Fibroblast of pulmonary artery (primary cell): ENCODE data around the gene DNAJC17.

Experiments used
- DNase-seq: peaks from one replicate; pipeline ENCODE4 v3.0.0-alpha.2; 2010; ENCODE audit warnings: low read depth
- H3K4me3 ChIP-seq: replicated peaks from 2 replicates; pipeline ENCODE4 v1.5.1; 2011; ENCODE audit warnings: low read depth, mild to moderate bottlenecking, control low read depth, low read length, moderate library complexity
- TF ChIP-seq, protein P1 (sequence below): IDR thresholded peaks from 2 replicates; pipeline ENCODE4 v1.5.1; 2011; ENCODE audit warnings: mild to moderate bottlenecking, control low read depth, low read length, inconsistent platforms; ENCODE audit errors: missing control alignments

The DNAJC17 gene

DNA sequence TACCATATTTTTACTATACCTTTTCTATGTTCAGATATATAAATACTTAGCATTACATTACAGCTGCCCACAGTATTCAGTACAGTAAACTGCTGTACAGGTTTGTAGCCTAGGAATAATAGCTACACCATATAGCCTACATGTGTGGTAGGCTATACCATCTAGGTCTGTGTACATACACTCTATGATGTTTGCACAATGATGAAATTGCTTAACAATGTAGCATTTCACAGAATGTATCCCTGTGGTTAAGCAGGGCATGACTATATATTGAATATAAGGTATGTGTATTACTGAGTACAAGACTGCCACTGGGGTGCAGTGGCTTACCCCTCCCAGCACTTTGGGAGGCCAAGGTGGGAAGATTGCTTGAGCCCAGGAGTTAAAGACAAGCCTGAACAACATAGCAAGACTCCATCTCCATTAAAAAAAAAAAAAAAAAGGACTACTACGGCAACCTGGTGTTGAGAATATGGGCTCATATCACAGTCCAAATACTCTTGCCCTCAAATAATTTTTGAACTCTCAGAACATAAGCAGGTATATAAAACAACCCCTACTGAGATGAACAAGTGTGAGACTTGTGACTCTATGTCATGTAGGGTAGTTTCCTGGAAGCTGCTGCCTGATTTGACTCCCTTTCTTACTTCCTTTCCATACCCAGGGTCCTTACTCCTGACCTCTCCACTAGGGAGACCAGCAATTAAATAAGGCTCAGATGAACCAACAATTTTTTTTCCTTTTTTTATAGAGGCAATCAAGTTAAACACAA lies 16.5 kb upstream of the DNAJC17 start:
- TF ChIP-seq, protein P1, sequence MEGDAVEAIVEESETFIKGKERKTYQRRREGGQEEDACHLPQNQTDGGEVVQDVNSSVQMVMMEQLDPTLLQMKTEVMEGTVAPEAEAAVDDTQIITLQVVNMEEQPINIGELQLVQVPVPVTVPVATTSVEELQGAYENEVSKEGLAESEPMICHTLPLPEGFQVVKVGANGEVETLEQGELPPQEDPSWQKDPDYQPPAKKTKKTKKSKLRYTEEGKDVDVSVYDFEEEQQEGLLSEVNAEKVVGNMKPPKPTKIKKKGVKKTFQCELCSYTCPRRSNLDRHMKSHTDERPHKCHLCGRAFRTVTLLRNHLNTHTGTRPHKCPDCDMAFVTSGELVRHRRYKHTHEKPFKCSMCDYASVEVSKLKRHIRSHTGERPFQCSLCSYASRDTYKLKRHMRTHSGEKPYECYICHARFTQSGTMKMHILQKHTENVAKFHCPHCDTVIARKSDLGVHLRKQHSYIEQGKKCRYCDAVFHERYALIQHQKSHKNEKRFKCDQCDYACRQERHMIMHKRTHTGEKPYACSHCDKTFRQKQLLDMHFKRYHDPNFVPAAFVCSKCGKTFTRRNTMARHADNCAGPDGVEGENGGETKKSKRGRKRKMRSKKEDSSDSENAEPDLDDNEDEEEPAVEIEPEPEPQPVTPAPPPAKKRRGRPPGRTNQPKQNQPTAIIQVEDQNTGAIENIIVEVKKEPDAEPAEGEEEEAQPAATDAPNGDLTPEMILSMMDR: no peak
- no peak overlapping the region for H3K4me3 ChIP-seq
- DNase-seq: no peak

DNA sequence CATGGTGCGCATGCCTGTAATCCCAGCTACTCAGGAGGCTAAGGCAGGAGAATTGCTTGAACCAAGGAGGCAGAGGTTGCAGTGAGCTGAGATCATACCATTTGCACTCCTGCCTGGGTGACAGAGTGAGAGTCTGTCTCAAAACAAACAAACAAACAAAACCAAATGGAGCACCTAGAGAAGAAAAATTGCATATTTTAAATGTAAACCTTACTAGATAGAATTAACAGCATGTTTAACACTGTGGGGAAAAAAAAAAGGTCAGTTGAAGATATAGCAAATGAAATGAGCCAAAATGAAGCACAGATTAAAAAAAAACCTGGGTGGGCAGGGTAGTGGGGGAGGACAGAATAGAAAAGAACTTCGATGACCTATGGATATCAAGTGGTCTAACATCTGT lies 13.9 kb upstream of the DNAJC17 start:
- no peak for DNase-seq
- TF ChIP-seq, protein P1: no peak

DNA sequence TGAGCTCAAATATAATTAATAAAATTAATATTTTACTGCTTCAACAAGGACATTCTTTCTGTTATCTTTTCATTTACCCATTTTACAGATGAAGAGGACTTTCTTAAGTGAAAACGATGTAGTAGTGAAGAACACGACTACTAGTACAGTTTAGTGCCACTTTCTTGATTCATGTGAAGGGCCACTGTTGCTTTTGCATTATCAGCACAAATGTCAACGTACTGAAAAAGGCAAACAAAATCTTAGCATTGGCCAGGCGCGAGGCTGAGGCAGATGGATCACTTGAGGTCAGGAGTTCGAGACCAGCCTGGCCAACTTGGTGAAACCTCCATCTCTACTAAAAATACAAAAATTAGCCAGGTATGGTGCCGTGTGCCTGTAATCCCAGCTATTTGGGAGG lies 11.8 kb upstream of the DNAJC17 start:
- H3K4me3 ChIP-seq: no peak overlapping the region
- TF ChIP-seq, protein P1: no peak
- DNase-seq: no peak

More for the DNA sequence above, 13.9 kb upstream of the DNAJC17 start:
- H3K4me3 ChIP-seq: no peak overlapping the region

DNA sequence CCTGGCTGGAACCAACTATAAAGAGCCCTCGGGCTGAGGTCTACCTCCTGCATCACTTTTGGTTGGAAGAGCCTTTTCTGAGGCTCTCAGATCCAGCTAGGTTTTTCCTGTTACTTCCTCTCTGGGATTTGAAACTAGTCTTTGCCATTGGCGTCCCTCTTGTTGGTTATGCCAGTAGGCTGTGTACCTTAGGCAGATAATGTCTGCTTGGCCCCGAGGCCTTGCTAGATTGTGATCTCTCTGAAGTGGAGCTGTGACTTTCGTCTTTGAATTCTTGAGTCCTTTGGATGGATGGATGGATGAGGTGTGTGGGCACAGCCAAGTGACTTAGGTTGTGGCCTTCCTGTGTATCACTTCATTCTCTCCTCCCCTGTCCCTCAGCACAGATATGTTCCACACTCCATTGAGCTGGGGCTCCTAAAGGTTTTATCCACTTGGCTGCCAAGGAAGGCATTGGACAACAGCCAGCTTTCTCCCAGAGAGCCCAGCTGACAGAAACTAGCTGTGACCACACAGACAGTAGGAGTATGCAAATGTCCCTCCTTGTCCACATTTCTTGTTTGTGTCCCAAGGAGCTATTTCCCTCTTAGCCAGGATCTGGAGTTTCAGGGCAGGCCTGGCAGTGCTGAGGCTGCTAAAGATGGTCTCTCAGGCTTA lies 7.9 kb upstream of the DNAJC17 start:
- peak; percentile 78 for DNase-seq
- H3K4me3 ChIP-seq: no peak overlapping the region
- TF ChIP-seq, protein P1: no peak

DNA sequence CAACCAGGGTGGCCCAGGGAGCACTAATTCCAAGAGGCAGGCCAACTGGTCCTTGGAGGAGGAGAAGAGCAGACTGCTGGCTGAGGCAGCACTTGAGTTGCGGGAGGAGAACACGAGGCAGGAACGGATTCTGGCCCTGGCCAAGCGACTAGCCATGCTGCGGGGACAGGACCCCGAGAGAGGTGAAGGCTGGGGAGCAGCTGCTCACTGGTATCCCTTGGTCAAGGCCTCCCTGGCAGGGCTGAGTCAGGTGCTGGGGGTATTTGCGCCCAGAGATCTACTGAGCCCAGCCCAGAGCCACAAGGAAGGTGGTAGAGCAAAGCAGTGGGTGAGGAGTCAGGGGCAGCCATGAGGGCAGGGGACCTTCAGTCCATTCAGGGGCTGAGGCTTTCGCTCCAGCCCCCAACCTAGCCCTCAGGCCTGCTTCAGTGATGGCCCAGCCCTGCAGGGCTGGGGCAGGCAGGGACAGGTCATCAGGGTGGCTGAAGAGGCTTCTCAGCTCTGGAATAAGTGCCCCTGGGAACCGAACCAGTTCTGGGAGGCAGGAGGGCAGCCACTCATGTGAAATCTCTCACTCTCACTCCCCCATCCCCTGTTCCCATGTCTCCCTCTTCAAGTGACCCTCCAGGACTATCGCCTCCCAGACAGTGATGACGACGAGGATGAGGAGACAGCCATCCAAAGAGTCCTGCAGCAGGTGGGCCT lies 5.6 kb upstream of the DNAJC17 start:
- no peak for DNase-seq
- no peak overlapping the region for H3K4me3 ChIP-seq

DNA sequence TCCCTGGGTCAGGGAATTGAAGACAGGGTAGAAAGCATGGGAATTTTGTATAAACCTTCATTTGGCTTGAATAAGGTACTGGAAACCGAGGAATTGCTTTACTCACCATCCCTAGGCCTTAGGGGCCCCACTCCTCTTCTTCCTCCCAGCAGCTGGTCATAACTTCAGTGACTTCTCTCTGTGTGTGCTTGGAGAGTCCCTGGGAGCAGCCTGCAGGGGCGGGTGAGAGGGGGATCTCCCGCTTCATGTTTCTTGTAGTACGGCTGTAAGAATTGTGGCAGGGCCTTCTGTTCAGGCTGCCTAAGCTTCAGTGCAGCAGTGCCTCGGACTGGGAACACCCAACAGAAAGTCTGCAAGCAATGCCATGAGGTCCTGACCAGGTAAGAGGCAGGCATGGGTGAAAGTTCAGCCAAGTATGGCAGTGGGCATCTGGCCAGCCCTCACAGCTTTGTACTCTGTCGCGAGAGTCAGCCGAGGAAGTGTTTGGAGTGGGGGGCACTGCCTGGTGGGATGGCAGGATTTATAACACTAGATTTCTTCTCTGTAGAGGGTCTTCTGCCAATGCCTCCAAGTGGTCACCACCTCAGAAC lies 1.7 kb upstream of the DNAJC17 start:
- DNase-seq: no peak
- TF ChIP-seq, protein P1: no peak
- no peak overlapping the region for H3K4me3 ChIP-seq

More for the DNA sequence above, 5.6 kb upstream of the DNAJC17 start:
- TF ChIP-seq, protein P1: no peak
